NCI-H187 (cell line): ENCODE results near the gene ABR.
A peak's percentile ranks its signal among the peaks of the same experiment; 100 is the strongest.

Source experiments
- DNase-seq, 2 experiments: peaks; one replicate each; lab custom pipeline; 2025; lab: John Stamatoyannopoulos, UW

The ABR gene

GRCh38 chr17:1179818-1180742, at the start of gene ABR:
Gene ABR (minus strand): TSS chr17:1179981. CDS start chr17:1179727, 254 bp downstream.
- DNase-seq = no peak

GRCh38 chr17:1229349-1229899, 49.6 kb upstream of the ABR start:
- no peak for DNase-seq

GRCh38 chr17:1228781-1229348, 49.1 kb upstream of the ABR start:
- DNase-seq = no peak

GRCh38 chr17:1227917-1228780, 48.4 kb upstream of the ABR start:
- no peak for DNase-seq

GRCh38 chr17:1227365-1227764, 47.6 kb upstream of the ABR start:
- DNase-seq = no peak

GRCh38 chr17:1226308-1226707, 46.5 kb upstream of the ABR start:
- no peak for DNase-seq

GRCh38 chr17:1224330-1224729, 44.5 kb upstream of the ABR start:
- DNase-seq = no peak

GRCh38 chr17:1223662-1224061, 43.9 kb upstream of the ABR start:
- DNase-seq = no peak

- no peak for DNase-seq
These were observed 42.5 kb upstream of the ABR start for GRCh38 chr17:1222321-1222720.

GRCh38 chr17:1221209-1221608, 41.4 kb upstream of the ABR start:
- no peak for DNase-seq

GRCh38 chr17:1220346-1220745, 40.6 kb upstream of the ABR start:
- no peak for DNase-seq

GRCh38 chr17:1217089-1217385, 37.3 kb upstream of the ABR start:
- no peak for DNase-seq

GRCh38 chr17:1216217-1217088, 36.7 kb upstream of the ABR start:
- no peak for DNase-seq

- no peak for DNase-seq
These were observed 33.2 kb upstream of the ABR start for GRCh38 chr17:1212946-1213345.

GRCh38 chr17:1211287-1211686, 31.5 kb upstream of the ABR start:
- DNase-seq = no peak

- no peak for DNase-seq
These were observed 29.2 kb upstream of the ABR start for GRCh38 chr17:1208966-1209365.

- DNase-seq = no peak
These were observed 26.4 kb upstream of the ABR start for GRCh38 chr17:1206026-1206777.

GRCh38 chr17:1203967-1204291, 24.1 kb upstream of the ABR start:
- no peak for DNase-seq

GRCh38 chr17:1203111-1203966, 23.6 kb upstream of the ABR start:
- peak in 1 of 2 experiments; percentile 8 for DNase-seq

- DNase-seq = no peak
These were observed 22.5 kb upstream of the ABR start for GRCh38 chr17:1202291-1202690.
